CD4-positive, CD25-positive, alpha-beta regulatory T cell (primary cell): ENCODE results near the gene EPS8L1. TPM values are rescaled to one million over a fixed set of nuclear protein-coding genes. Genes with fewer than 3 reads are reported as not detected.

ENCODE experiments used
- ATAC-seq, 2 donors: fragments of 150-1000 bp; cut with Tn5 transposase; one replicate each; pipeline ENCODE4 v1.10.0; 2021; ENCODE audit warnings: low read depth in 2 of 2, moderate number of reproducible peaks in 2 of 2, moderate library complexity in 1 of 2
- DNase-seq, 3 donors: peaks; one replicate each; pipeline versions ENCODE4 v3.0.0 to v3.0.0-alpha.2; 2012 to 2022; ENCODE audit warnings: mixed read lengths in 1 of 3
- H3K27ac ChIP-seq: one replicate; pipeline ENCODE4 v1.7.0; 2013; ENCODE audit warnings: mild to moderate bottlenecking, low read length; ENCODE audit not compliant: insufficient read depth, poor library complexity, severe bottlenecking
- H3K27me3 ChIP-seq: one replicate; pipeline ENCODE4 v1.7.0; 2013; ENCODE audit warnings: low read length; ENCODE audit not compliant: control insufficient read depth, insufficient read depth
- H3K36me3 ChIP-seq: one replicate; pipeline ENCODE4 v1.7.0; 2013; ENCODE audit warnings: mild to moderate bottlenecking, low read length, moderate library complexity; ENCODE audit not compliant: control insufficient read depth, insufficient read depth
- H3K4me1 ChIP-seq: 2 replicates; pipeline ENCODE4 v1.7.0; 2013; ENCODE audit warnings: mild to moderate bottlenecking, low read length; ENCODE audit not compliant: insufficient read depth, control insufficient read depth, poor library complexity, severe bottlenecking
- H3K4me3 ChIP-seq: one replicate; pipeline ENCODE4 v1.7.0; 2013; ENCODE audit warnings: low read depth, mild to moderate bottlenecking, low read length, moderate library complexity
- H3K9me3 ChIP-seq, 2 experiments: 1 replicate in 1 of 2; 2 replicates in 1 of 2; pipeline ENCODE4 v1.7.0; 2013; ENCODE audit warnings: low read length in 2 of 2, mild to moderate bottlenecking in 1 of 2, moderate library complexity in 1 of 2; ENCODE audit not compliant: control insufficient read depth in 2 of 2
- H3K27ac Mint-ChIP-seq, 3 donors: one replicate each; pipeline ENCODE4 v1.8.0; 2020 to 2022; ENCODE audit warnings: mild to moderate bottlenecking in 3 of 3, mixed read lengths in 3 of 3, moderate library complexity in 2 of 3
- H3K27me3 Mint-ChIP-seq: one replicate; pipeline ENCODE4 v1.8.0; 2022; ENCODE audit warnings: mild to moderate bottlenecking, mixed read lengths
- H3K36me3 Mint-ChIP-seq: one replicate; pipeline ENCODE4 v1.8.0; 2020; ENCODE audit warnings: mixed read lengths
- H3K4me1 Mint-ChIP-seq, 4 donors: one replicate each; pipeline ENCODE4 v1.8.0; 2020 to 2022; ENCODE audit warnings: mixed read lengths in 4 of 4, mild to moderate bottlenecking in 1 of 4
- H3K4me3 Mint-ChIP-seq, 4 donors: one replicate each; pipeline ENCODE4 v1.8.0; 2020 to 2022; ENCODE audit warnings: mild to moderate bottlenecking in 4 of 4, mixed read lengths in 4 of 4, moderate library complexity in 3 of 4
- H3K9me3 Mint-ChIP-seq, 7 donors: one replicate each; pipeline ENCODE4 v1.8.0; 2020 to 2022; ENCODE audit warnings: mixed read lengths in 7 of 7, mild to moderate bottlenecking in 3 of 7, moderate library complexity in 2 of 7
- polyA plus RNA-seq, 4 donors: library from polyadenylated mRNA; unstranded; fragments of 300-500 nt; fragmentation: Illumina TruSeq; gene quantifications; one replicate each; pipeline ENCODE4 v1.2.3, GENCODE V29; 2021
- total RNA-seq: library from RNA; stranded (reverse); gene quantifications from one replicate; pipeline ENCODE4 v1.2.3, GENCODE V29; 2022

Gene EPS8L1
- total and polyA plus RNA-seq, 5 donors from 2014 or later: 0.41 to 4.4 (median 1.5) TPM

GRCh38 chr19:55083004-55083850, 7.6 kb downstream of the EPS8L1 start:
- H3K27ac Mint-ChIP-seq: no peak overlapping the region
- H3K4me3 Mint-ChIP-seq: peak overlapping the region in 2 of 4 donors; percentile 60 to 76
- ATAC-seq (no peak), DNase-seq (no peak)
- peaks cover 0 to 8% (median 0%) of the 10 kb centered on the region in 7 donors for H3K9me3 Mint-ChIP-seq
- peaks cover 3% of the 10 kb centered on the region for H3K36me3 Mint-ChIP-seq
- H3K4me3 ChIP-seq: no peak overlapping the region
- peaks cover 0 to 49% (median 23%) of the 10 kb centered on the region in 4 donors for H3K4me1 Mint-ChIP-seq
- no peaks in the 10 kb centered on the region for H3K9me3 ChIP-seq
- peaks cover 9% of the 10 kb centered on the region for H3K27me3 ChIP-seq
- no peaks in the 10 kb centered on the region for H3K36me3 ChIP-seq
- H3K27ac ChIP-seq: no peak overlapping the region
- H3K27me3 Mint-ChIP-seq: peaks cover 76% of the 10 kb centered on the region
- peaks cover 49% of the 10 kb centered on the region for H3K4me1 ChIP-seq

GRCh38 chr19:55084416-55084815, 8.7 kb downstream of the EPS8L1 start:
- Histone ChIP-seq H3K27ac (no peak overlapping the region), H3K9me3 (no peaks in the 10 kb centered on the region), H3K4me3 (no peak overlapping the region), H3K4me1 (peaks cover 52% of the 10 kb centered on the region), H3K36me3 (no peaks in the 10 kb centered on the region), H3K27me3 (peaks cover 9% of the 10 kb centered on the region)
- ATAC-seq (no peak), DNase-seq (no peak)
- H3K9me3 Mint-ChIP-seq: peaks cover 0 to 11% (median 0%) of the 10 kb centered on the region in 7 donors
- no peak overlapping the region for H3K27ac Mint-ChIP-seq
- H3K36me3 Mint-ChIP-seq: peaks cover 10% of the 10 kb centered on the region
- peaks cover 82% of the 10 kb centered on the region for H3K27me3 Mint-ChIP-seq
- peaks cover 0 to 54% (median 28%) of the 10 kb centered on the region in 4 donors for H3K4me1 Mint-ChIP-seq
- peak overlapping the region in 3 of 4 donors; percentile 24 to 78 (median 56) for H3K4me3 Mint-ChIP-seq

- Histone ChIP-seq H3K4me1 (peaks cover 36% of the 10 kb centered on the region), H3K4me3 (no peak overlapping the region), H3K27me3 (peaks cover 9% of the 10 kb centered on the region), H3K9me3 (no peaks in the 10 kb centered on the region), H3K27ac (no peak overlapping the region), H3K36me3 (peaks cover 5% of the 10 kb centered on the region)
- Mint-ChIP-seq H3K27ac (no peak overlapping the region), H3K9me3 (peaks cover 0 to 8% (median 0%) of the 10 kb centered on the region in 7 donors), H3K36me3 (peaks cover 19% of the 10 kb centered on the region), H3K4me1 (peaks cover 0 to 44% (median 18%) of the 10 kb centered on the region in 4 donors), H3K4me3 (peak overlapping the region in 3 of 4 donors; percentile 56 to 70 (median 66)), H3K27me3 (peaks cover 71% of the 10 kb centered on the region)
- no peak for ATAC-seq
- DNase-seq: no peak
These were observed 10.4 kb downstream of the EPS8L1 start for GRCh38 chr19:55085923-55086715.

- Histone ChIP-seq H3K27me3 (peaks cover 9% of the 10 kb centered on the region), H3K36me3 (peaks cover 5% of the 10 kb centered on the region), H3K4me3 (no peak overlapping the region), H3K4me1 (peaks cover 28% of the 10 kb centered on the region), H3K27ac (no peak overlapping the region), H3K9me3 (no peaks in the 10 kb centered on the region)
- Mint-ChIP-seq H3K27me3 (peaks cover 64% of the 10 kb centered on the region), H3K9me3 (peaks cover 0 to 8% (median 0%) of the 10 kb centered on the region in 7 donors), H3K4me3 (peak overlapping the region; percentile 16 to 79 (median 68)), H3K36me3 (peaks cover 19% of the 10 kb centered on the region), H3K27ac (no peak overlapping the region), H3K4me1 (peaks cover 0 to 38% (median 15%) of the 10 kb centered on the region in 4 donors)
- DNase-seq: peak in 2 of 3 donors; percentile 42 to 54
- ATAC-seq: peak; percentile 35 to 41
These were observed 11.3 kb downstream of the EPS8L1 start for GRCh38 chr19:55086730-55087541.

GRCh38 chr19:55087542-55087901, 11.9 kb downstream of the EPS8L1 start:
- Mint-ChIP-seq H3K9me3 (peaks cover 0 to 8% (median 0%) of the 10 kb centered on the region in 7 donors), H3K4me3 (peak overlapping the region; percentile 16 to 79 (median 68)), H3K27ac (no peak overlapping the region), H3K36me3 (peaks cover 19% of the 10 kb centered on the region), H3K4me1 (peaks cover 0 to 32% (median 15%) of the 10 kb centered on the region in 4 donors), H3K27me3 (peaks cover 60% of the 10 kb centered on the region)
- H3K36me3 ChIP-seq: peaks cover 5% of the 10 kb centered on the region
- H3K27ac ChIP-seq: no peak overlapping the region
- H3K4me3 ChIP-seq: no peak overlapping the region
- peaks cover 22% of the 10 kb centered on the region for H3K4me1 ChIP-seq
- DNase-seq (no peak), ATAC-seq (no peak)
- H3K9me3 ChIP-seq: no peaks in the 10 kb centered on the region
- H3K27me3 ChIP-seq: peaks cover 9% of the 10 kb centered on the region

GRCh38 chr19:55088021-55088451, 12.4 kb downstream of the EPS8L1 start:
- H3K4me3 Mint-ChIP-seq: peak overlapping the region; percentile 65 to 92 (median 68)
- H3K27me3 ChIP-seq: peaks cover 9% of the 10 kb centered on the region
- H3K27ac Mint-ChIP-seq: peak overlapping the region in 1 of 3 donors; percentile 49
- ATAC-seq (no peak), DNase-seq (no peak)
- H3K36me3 ChIP-seq: peaks cover 5% of the 10 kb centered on the region
- H3K27me3 Mint-ChIP-seq: peaks cover 56% of the 10 kb centered on the region
- peaks cover 21% of the 10 kb centered on the region for H3K4me1 ChIP-seq
- no peak overlapping the region for H3K4me3 ChIP-seq
- peaks cover 0 to 29% (median 15%) of the 10 kb centered on the region in 4 donors for H3K4me1 Mint-ChIP-seq
- H3K9me3 Mint-ChIP-seq: peaks cover 0 to 7% (median 0%) of the 10 kb centered on the region in 7 donors
- no peak overlapping the region for H3K27ac ChIP-seq
- peaks cover 19% of the 10 kb centered on the region for H3K36me3 Mint-ChIP-seq
- no peaks in the 10 kb centered on the region for H3K9me3 ChIP-seq
